GM12878 (cell line): ENCODE results near the gene KRT10. TPM values are rescaled to one million over a fixed set of nuclear protein-coding genes. Genes with fewer than 3 reads are reported as not detected.

Experiments used
- ATAC-seq: fragments of 200-7000 bp; cut with Tn5 transposase; 3 replicates; pipeline ENCODE4 v1.9.1; 2020; ENCODE audit warnings: mild to moderate bottlenecking, moderate library complexity
- BruUV-seq: library from RNA; stranded (reverse); fragments of 400-500 nt; replicated peaks from 2 replicates; lab custom pipeline; 2021; lab: Mats Ljungman, UMichigan
- CTCF ChIA-PET: fragments of 300-600 bp; sonication (Branson Sonifier 250); formaldehyde crosslinking; extraction: SDS; loops from one replicate; lab custom pipeline; 2021; ENCODE audit warnings: inconsistent platforms; lab: Yijun Ruan, JAX
- POLR2A ChIA-PET: fragments of 350-600 bp; formaldehyde crosslinking; extraction: SDS; loops from one replicate; lab custom pipeline; 2021; ENCODE audit warnings: inconsistent platforms; lab: Charles Lee
- RAD21 ChIA-PET: fragments of 300-600 bp; sonication (Branson Sonifier 250); formaldehyde crosslinking; loops from one replicate; lab custom pipeline; 2023; ENCODE audit warnings: antibody characterized with exemption; ENCODE audit not compliant: unreplicated experiment; lab: Charles Lee
- SMC1A ChIA-PET: fragments of 300-600 bp; sonication (Branson Sonifier 250); formaldehyde crosslinking; loops from one replicate; lab custom pipeline; 2023; ENCODE audit not compliant: unreplicated experiment, uncharacterized antibody; lab: Charles Lee
- DNase-seq: peaks from one replicate; pipeline ENCODE4 v3.0.0-alpha.2; 2011; ENCODE audit warnings: low read depth, low spot score
- FAIRE-seq: peaks from 3 replicates; lab custom pipeline; 2011; peaks lifted over from hg19 to GRCh38; lab: Jason Lieb, UNC
- H2AFZ ChIP-seq: 2 replicates; pipeline ENCODE4 v1.6.0; 2011; ENCODE audit warnings: low read depth, low read length, control low read depth; ENCODE audit not compliant: control insufficient read depth
- H3K27ac ChIP-seq: 2 replicates; pipeline ENCODE4 v1.5.1; 2011; ENCODE audit warnings: control low read depth; ENCODE audit not compliant: control insufficient read depth, insufficient read depth
- H3K27me3 ChIP-seq, 2 experiments: replicated peaks in 1 of 2; 2 replicates each; pipeline versions ENCODE4 v1.6.0 to v1.6.1; 2011; ENCODE audit warnings: low read length in 1 of 2; ENCODE audit not compliant: control insufficient read depth in 2 of 2, insufficient read depth in 2 of 2
- H3K36me3 ChIP-seq, 2 experiments: 2 replicates each; pipeline ENCODE4 v1.5.1; 2011; ENCODE audit warnings: low read length in 1 of 2; ENCODE audit not compliant: control insufficient read depth in 2 of 2, insufficient read depth in 2 of 2
- H3K4me1 ChIP-seq: 2 replicates; pipeline ENCODE4 v1.6.1; 2011; ENCODE audit warnings: mild to moderate bottlenecking, low read length, moderate library complexity, mixed read lengths; ENCODE audit not compliant: control insufficient read depth, insufficient read depth
- H3K4me2 ChIP-seq: 2 replicates; pipeline ENCODE4 v1.6.0; 2011; ENCODE audit warnings: control low read depth; ENCODE audit not compliant: control insufficient read depth, insufficient read depth
- H3K4me3 ChIP-seq: fragments of 200-600 bp; sonication (generic); 2 replicates; pipeline ENCODE4 v1.5.1; 2016
- H3K79me2 ChIP-seq: 2 replicates; pipeline ENCODE4 v1.6.0; 2011; ENCODE audit warnings: low read length; ENCODE audit not compliant: control insufficient read depth, insufficient read depth
- H3K9ac ChIP-seq: 2 replicates; pipeline ENCODE4 v1.8.0; 2011; ENCODE audit warnings: low read length, control low read depth, mixed read lengths; ENCODE audit not compliant: control insufficient read depth, insufficient read depth
- H3K9me3 ChIP-seq: replicated peaks from 3 replicates; pipeline ENCODE4 v1.5.1; 2011; ENCODE audit warnings: mild to moderate bottlenecking, low read length; ENCODE audit not compliant: control insufficient read depth, insufficient read depth
- H4K20me1 ChIP-seq: 2 replicates; pipeline ENCODE4 v1.6.0; 2011; ENCODE audit not compliant: control insufficient read depth, insufficient read depth
- CEBPZ ChIP-seq: fragments of 150-350 bp; IDR thresholded peaks from 2 replicates; pipeline ENCODE4 v1.6.1; 2016; ENCODE audit warnings: low read depth, low read length
- E2F4 ChIP-seq: IDR thresholded peaks from 2 replicates; pipeline ENCODE4 v1.6.1; 2012; ENCODE audit warnings: low read depth, low read length, improper control_type of control experiment
- EP300 ChIP-seq, 2 experiments: fragments of 150-350 bp in 1 of 2; IDR thresholded peaks; 2 replicates each; pipeline ENCODE4 v1.6.1; 2011 to 2012; ENCODE audit warnings: low read depth in 2 of 2, low read length in 2 of 2, borderline replicate concordance in 1 of 2, improper control_type of control experiment in 1 of 2, inconsistent platforms in 1 of 2; ENCODE audit not compliant: control insufficient read depth in 1 of 2
- EZH2 ChIP-seq: IDR thresholded peaks from 2 replicates; pipeline ENCODE4 v1.6.1; 2012; ENCODE audit warnings: low read depth, mild to moderate bottlenecking, control low read depth, inconsistent platforms, low read length, borderline replicate concordance; ENCODE audit not compliant: control insufficient read depth
- MAX ChIP-seq: IDR thresholded peaks from 2 replicates; pipeline ENCODE4 v1.6.1; 2012; ENCODE audit warnings: low read depth, low read length, improper control_type of control experiment
- NR2F1 ChIP-seq: fragments of 450-650 bp; conservative IDR thresholded peaks from 2 replicates; pipeline ENCODE4 v1.6.1; 2017; ENCODE audit warnings: mild to moderate bottlenecking
- PRDM15 ChIP-seq: fragments of 450-650 bp; formaldehyde crosslinking; IDR thresholded peaks from 2 replicates; pipeline ENCODE4 v1.4.0; 2020; ENCODE audit warnings: mild to moderate bottlenecking, moderate library complexity
- RCOR1 ChIP-seq: conservative IDR thresholded peaks from 2 replicates; pipeline ENCODE4 v1.6.1; 2012; ENCODE audit warnings: low read depth, low read length, improper control_type of control experiment
- RFX5 ChIP-seq: IDR thresholded peaks from 2 replicates; pipeline ENCODE4 v1.6.1; 2011; ENCODE audit warnings: low read depth, low read length, improper control_type of control experiment
- SIX5 ChIP-seq: IDR thresholded peaks from 2 replicates; pipeline ENCODE4 v1.6.1; 2011; ENCODE audit warnings: mild to moderate bottlenecking, low read depth, low read length, moderate library complexity; ENCODE audit not compliant: severe bottlenecking
- SMAD1 ChIP-seq: fragments of 450-650 bp; IDR thresholded peaks from 2 replicates; pipeline ENCODE4 v1.6.1; 2018; ENCODE audit warnings: mild to moderate bottlenecking, low read depth; ENCODE audit not compliant: partially characterized antibody
- SUPT20H ChIP-seq: IDR thresholded peaks from 2 replicates; pipeline ENCODE4 v1.6.1; 2011; ENCODE audit warnings: low read depth, mild to moderate bottlenecking, low read length, moderate library complexity, borderline replicate concordance; ENCODE audit not compliant: control insufficient read depth
- USF1 ChIP-seq: IDR thresholded peaks from 2 replicates; pipeline ENCODE4 v1.6.1; 2011; ENCODE audit warnings: borderline replicate concordance, low read depth, mild to moderate bottlenecking, moderate library complexity, mixed read lengths, low read length; ENCODE audit not compliant: insufficient read depth; ENCODE audit errors: extremely low read length
- YY1 ChIP-seq: IDR thresholded peaks from 2 replicates; pipeline ENCODE4 v1.6.1; 2011; ENCODE audit warnings: low read depth, mild to moderate bottlenecking, low read length
- WGBS: methylation state at CpG from one replicate; pipeline ENCODE4 v1.1.6; 2016; ENCODE audit warnings: low lambda C conversion rate; ENCODE audit not compliant: insufficient replicate concordance, insufficient coverage; ENCODE audit errors: missing lambda C conversion rate; 5-methylcytosine and 5-hydroxymethylcytosine counted together
- in situ Hi-C: fragments of 300-500 bp; cut with MboI; formaldehyde crosslinking; loops from 9 replicates; pipeline ENCODE4 v1.14.3; 2018; ENCODE audit warnings: mixed read lengths
- intact Hi-C: fragments of 100-400 bp; cut with micrococcal nuclease; formaldehyde crosslinking; loops from one replicate; pipeline ENCODE4 v1.14.2; 2022; ENCODE audit not compliant: unreplicated experiment
- polyA plus RNA-seq, 11 experiments: library from polyadenylated mRNA; depleted of rRNA in 4 of 11; unstranded in 6 of 11; stranded (reverse) in 5 of 11; fragments of >200 nt; fragmentation: Nextera tagmentation in 4 of 11; fragmentation: Illumina TruSeq in 1 of 11; extraction: Ambion mirVana in 4 of 11; extraction: Trizol in 1 of 11; gene quantifications; 1 replicate in 1 of 11; 2 replicates in 10 of 11; pipeline versions ENCODE4 v1.2.1 to v1.2.3, GENCODE V29; 2011 to 2016; ENCODE audit warnings: inconsistent platforms in 2 of 11, missing spikeins in 2 of 11, low read depth in 1 of 11
- total RNA-seq, 4 experiments: library from RNA; depleted of rRNA in 3 of 4; stranded (reverse); fragments of >200 nt in 3 of 4; fragmentation: Illumina TruSeq in 1 of 4; extraction: Trizol in 1 of 4; gene quantifications; 2 replicates each; pipeline versions ENCODE4 v1.2.1 to v1.2.3, GENCODE V29; 2013 to 2021

The KRT10 gene
- total and polyA plus RNA-seq, 10 of the 15 experiments (the other 5 are each of a cell fraction or from before 2014, with no cell fraction given) = 10.8 to 98.5 (median 23.9) TPM

GRCh38 chr17:40871316-40871715 is 48.9 kb upstream of the KRT10 start:
- no peak overlapping the region for H2AFZ ChIP-seq
- intact Hi-C loops = no loop called here
- H3K4me1 ChIP-seq = no peaks in the 10 kb centered on the region
- ChIA-PET RAD21 (interaction anchor here (1.4 kb wide), 1 partner anchor 791 kb away, joined by 3 read pairs; no protein-coding TSS in a partner anchor), SMC1A (no interaction called here), POLR2A (interaction anchor here (0.6 kb wide), 1 partner anchor 138 kb away, joined by 3 read pairs; no protein-coding TSS in a partner anchor), CTCF (interaction anchor here (0.8 kb wide), 1 partner anchor 238 kb away, joined by 3 read pairs; no protein-coding TSS in a partner anchor)
- no peaks in the 10 kb centered on the region for H3K79me2 ChIP-seq
- in situ Hi-C loops = no loop called here
- no peak overlapping the region for H3K4me3 ChIP-seq
- no peak for FAIRE-seq
- no peak overlapping the region for H3K9ac ChIP-seq
- H3K36me3 ChIP-seq = no peaks in the 10 kb centered on the region
- no TSS peak for BruUV-seq
- no peaks in the 10 kb centered on the region for H3K9me3 ChIP-seq
- H3K4me2 ChIP-seq = no peak overlapping the region
- WGBS = 42% methylated on average over 7 of the region's 7 CpGs
- no peak overlapping the region for H3K27ac ChIP-seq
- H4K20me1 ChIP-seq = no peaks in the 10 kb centered on the region
- ATAC-seq = no peak
- no peaks in the 10 kb centered on the region; a peak in 2 of 4 replicates for H3K27me3 ChIP-seq
- DNase-seq = no peak
- no peak for TF ChIP-seq RCOR1
- no peak for TF ChIP-seq SUPT20H
- no peak for TF ChIP-seq SMAD1
- no peak for TF ChIP-seq YY1
- no peak for TF ChIP-seq PRDM15 (CRISPR knock-in tag)
- TF ChIP-seq USF1 = no peak
- TF ChIP-seq RFX5 = no peak
- no peak for TF ChIP-seq EZH2
- no peak for TF ChIP-seq EP300 (IDR thresholded peaks at IDR 0.05; ENCODE audit: borderline replicate concordance in 1 of 2, control insufficient read depth in 1 of 2, low read depth in 2 of 2, low read length in 2 of 2)
- TF ChIP-seq NR2F1 = no peak
- no peak for TF ChIP-seq E2F4
- no peak for TF ChIP-seq MAX
- no peak for TF ChIP-seq SIX5
- TF ChIP-seq CEBPZ = no peak
